NCI-H748 treated with DMSO at 0.1 percent for 48 hours (cell line): ENCODE data around the gene ATF6B.

Experiments
- DNase-seq: peaks from one replicate; lab custom pipeline; 2025; lab: John Stamatoyannopoulos, UW

ATF6B gene

GRCh38 chr6:32131439-32131948 lies 3.4 kb upstream of the ATF6B start:
- no peak for DNase-seq

- DNase-seq = peak; percentile 19
Observed at GRCh38 chr6:32129297-32130088, 1.4 kb upstream of the ATF6B start.

- no peak for DNase-seq
Observed at GRCh38 chr6:32128751-32129296, 778 bp upstream of the ATF6B start.

- DNase-seq = no peak
Observed at GRCh38 chr6:32127409-32127716, 683 bp downstream of the ATF6B start.

GRCh38 chr6:32126880-32127279 lies 1.2 kb downstream of the ATF6B start:
- no peak for DNase-seq

- no peak for DNase-seq
Observed at GRCh38 chr6:32123681-32124080, 4.4 kb downstream of the ATF6B start.

- DNase-seq = no peak
Observed at GRCh38 chr6:32120573-32121059, 7.4 kb downstream of the ATF6B start.

- peak; percentile 56 for DNase-seq
Observed at GRCh38 chr6:32118782-32119628, 9.0 kb downstream of the ATF6B start.

GRCh38 chr6:32117461-32117860 lies 10.6 kb downstream of the ATF6B start:
- DNase-seq = no peak

GRCh38 chr6:32116674-32117073 lies 11.4 kb downstream of the ATF6B start:
- no peak for DNase-seq

GRCh38 chr6:32115623-32116022 lies 12.4 kb downstream of the ATF6B start:
- no peak for DNase-seq

GRCh38 chr6:32114796-32115195 lies 13.2 kb downstream of the ATF6B start:
- DNase-seq = no peak

GRCh38 chr6:32113386-32114352 lies 14.4 kb downstream of the ATF6B start:
- DNase-seq = no peak

- no peak for DNase-seq
Observed at GRCh38 chr6:32112431-32112980, 15.5 kb downstream of the ATF6B start.

GRCh38 chr6:32111424-32112066 lies 16.5 kb downstream of the ATF6B start:
- no peak for DNase-seq

- DNase-seq = no peak
Observed at GRCh38 chr6:32110632-32111031, 17.4 kb downstream of the ATF6B start.

GRCh38 chr6:32109765-32110160 lies 18.3 kb downstream of the ATF6B start:
- DNase-seq = no peak

GRCh38 chr6:32109114-32109764 lies 18.8 kb downstream of the ATF6B start, which contains the start of gene TNXB:
Gene TNXB (minus strand): TSS chr6:32109338. CDS start chr6:32098198, 11,140 bp downstream.
- no peak for DNase-seq

- no peak for DNase-seq
Observed at GRCh38 chr6:32108727-32109113, 19.3 kb downstream of the ATF6B start.

GRCh38 chr6:32108094-32108627 lies 19.9 kb downstream of the ATF6B start:
- DNase-seq = no peak
